ENCODE results near the gene FAHD1. TPM values are rescaled to one million over a fixed set of nuclear protein-coding genes. Genes with fewer than 3 reads are reported as not detected.
"Not testable (repeated sequence)": the region's sequence is repeated elsewhere in the genome, so short reads cannot be mapped to it uniquely, and the experiment has no call there.

Gene FAHD1
- total RNA-seq, 2 experiments from 2014 or later = 18.7 to 20.7 TPM

DNA sequence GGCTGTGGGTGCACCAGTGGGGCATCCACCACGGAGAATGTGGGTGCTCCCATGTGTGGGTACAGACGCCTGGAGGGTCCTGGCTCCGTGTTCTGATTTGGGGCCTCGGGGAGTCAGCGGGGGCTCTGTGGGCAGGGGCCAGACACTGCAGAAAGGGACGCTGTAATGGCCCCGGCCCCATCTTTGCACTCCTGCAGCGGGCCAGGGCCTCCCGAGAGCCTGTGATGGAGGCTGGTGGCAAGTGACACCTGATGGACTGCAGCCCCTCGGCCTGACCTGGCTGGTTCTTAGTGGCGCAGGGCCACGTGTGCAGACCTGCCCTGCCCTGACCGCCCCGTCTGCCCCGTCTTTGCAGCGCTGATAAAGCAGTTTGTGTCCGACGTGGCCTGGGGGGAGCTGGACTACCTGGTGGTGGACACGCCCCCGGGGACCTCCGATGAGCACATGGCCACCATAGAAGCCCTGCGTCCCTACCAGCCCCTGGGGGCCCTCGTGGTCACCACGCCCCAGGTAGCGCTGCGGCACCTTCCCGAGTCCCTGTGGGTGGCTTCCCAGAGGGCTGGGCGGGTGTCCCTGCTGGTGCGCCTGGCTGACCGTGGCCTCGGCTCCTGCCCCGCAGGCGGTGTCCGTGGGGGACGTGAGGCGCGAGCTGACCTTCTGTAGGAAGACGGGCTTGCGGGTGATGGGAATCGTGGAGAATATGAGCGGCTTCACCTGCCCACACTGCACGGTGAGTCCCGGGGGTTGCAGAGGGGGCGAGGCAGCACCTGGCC lies 39.5 kb upstream of the FAHD1 start:
- ChIA-PET POLR2A (no interaction called here), CTCF (no interaction called here)

DNA sequence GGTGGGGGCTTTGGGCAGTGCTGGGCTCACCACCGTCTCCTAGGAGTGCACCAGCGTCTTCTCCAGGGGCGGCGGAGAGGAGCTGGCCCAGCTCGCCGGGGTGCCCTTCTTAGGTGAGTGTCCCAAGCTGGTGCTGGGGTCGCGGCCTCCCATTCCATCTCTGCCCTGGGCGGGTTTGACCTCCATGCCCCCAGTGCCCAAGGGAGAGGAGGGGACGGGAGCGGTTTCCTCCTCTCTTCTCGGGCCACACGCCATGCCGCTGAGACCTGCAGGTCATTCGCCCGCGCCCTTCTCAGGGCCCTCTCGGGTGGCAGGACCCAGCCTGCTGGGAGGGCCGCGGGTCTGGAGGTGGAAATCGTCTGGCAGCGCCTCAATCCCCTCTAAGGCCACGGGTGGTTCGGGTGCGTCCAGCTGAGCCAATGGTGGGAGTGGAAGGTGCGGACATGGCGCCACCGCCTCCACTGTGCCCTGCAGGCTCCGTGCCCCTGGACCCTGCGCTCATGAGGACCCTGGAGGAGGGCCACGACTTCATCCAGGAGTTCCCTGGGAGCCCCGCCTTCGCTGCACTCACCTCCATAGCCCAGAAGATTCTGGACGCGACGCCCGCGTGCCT lies 38.8 kb upstream of the FAHD1 start:
- ChIA-PET POLR2A (no interaction called here), CTCF (no interaction called here)

DNA sequence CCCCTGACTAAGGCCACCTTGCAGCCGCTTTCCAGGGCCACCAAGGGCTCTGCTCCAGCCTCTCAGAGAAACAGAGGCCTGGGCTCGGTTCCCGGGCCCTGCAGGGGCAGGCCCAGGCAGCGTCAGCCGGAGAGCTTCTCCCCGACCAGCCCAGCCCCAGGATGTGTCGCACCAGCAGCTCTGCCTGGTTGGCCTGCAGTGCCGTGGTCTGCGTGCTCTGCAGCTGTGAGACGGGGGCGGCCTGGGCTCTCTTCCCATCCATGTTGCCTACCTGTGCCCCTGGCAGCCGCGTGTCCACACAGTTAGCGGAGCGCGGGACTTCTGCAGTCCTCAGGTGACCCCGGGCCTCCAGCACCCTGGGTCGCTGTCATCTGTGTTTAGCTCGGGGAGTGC lies 38.3 kb upstream of the FAHD1 start:
- POLR2A ChIA-PET = no interaction called here
- CTCF ChIA-PET = no interaction called here

DNA sequence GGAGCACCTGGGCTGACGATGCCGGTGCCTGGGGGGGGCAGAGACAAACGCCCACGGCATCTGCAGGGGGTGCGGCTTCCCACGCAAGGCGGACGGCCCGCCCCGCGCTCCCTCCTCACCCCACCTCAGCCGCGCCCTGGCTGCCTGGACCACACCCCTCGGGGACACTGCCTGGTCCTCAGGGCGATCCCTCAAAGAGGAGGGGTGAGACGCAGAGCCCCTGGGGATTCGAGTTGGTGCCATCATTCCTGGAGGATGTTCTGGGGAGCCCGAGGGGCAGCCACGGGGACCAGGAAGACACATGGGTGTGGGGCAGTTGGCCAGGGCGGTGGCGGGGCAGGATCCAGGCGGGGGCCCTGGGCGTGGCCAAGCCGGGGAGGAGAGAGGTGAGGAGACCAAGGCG lies 37.4 kb upstream of the FAHD1 start:
- CTCF ChIA-PET = no interaction called here
- POLR2A ChIA-PET = no interaction called here

DNA sequence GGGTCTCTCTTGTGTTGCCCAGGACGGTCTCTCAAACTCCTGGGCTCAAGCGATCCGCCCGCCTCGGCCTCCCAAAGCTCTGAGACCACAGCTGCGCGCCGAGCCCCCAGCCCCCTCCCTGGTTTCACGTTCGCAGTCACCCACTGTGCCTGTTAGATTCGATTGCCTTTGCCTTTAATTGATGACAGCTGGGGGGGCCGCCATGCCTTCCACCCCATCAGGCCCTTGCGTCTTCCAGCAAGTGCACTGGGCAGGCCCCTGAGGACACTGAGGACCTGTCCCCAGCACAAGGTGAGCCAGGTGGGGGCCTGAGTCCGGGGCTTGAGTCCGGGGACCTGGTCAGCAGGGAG lies 36.8 kb upstream of the FAHD1 start:
- ChIA-PET CTCF (no interaction called here), POLR2A (no interaction called here)

DNA sequence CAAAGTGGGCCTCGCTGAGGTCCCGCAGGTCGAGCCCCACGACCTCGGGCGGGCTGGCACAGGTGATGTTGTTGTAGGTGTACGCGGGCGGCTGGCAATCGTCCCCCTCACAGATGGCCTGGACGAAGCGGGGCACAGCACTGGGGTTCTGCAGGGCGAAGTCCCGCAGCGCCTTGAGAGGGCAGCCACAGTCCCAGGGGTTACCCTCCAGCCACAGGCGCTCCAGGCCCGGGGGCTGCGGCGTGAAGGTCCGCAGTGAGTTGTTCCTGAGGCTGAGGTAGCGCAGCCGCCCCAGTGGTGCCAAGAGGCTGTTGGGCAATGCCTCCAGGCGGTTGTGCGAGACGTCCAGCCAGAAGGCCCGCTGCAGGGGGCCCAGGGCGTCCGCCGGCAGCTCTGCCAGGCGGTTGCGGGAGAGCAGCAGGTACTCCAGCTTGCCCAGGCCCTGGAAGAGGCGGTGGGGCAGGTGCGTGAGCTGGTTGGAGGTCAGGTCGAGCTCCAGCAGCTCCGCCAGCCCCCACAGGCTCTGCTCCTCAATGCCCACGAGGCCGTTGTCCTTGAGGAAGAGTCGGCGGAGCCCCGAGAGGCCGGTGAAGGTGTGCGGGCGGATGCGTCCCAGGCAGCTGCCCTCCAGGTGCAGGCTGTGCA lies 36.3 kb upstream of the FAHD1 start:
- ChIA-PET POLR2A (interaction anchor here (0.6 kb wide), 1 partner anchor 148 kb away, joined by 6 read pairs; no protein-coding TSS in a partner anchor), CTCF (no interaction called here)

DNA sequence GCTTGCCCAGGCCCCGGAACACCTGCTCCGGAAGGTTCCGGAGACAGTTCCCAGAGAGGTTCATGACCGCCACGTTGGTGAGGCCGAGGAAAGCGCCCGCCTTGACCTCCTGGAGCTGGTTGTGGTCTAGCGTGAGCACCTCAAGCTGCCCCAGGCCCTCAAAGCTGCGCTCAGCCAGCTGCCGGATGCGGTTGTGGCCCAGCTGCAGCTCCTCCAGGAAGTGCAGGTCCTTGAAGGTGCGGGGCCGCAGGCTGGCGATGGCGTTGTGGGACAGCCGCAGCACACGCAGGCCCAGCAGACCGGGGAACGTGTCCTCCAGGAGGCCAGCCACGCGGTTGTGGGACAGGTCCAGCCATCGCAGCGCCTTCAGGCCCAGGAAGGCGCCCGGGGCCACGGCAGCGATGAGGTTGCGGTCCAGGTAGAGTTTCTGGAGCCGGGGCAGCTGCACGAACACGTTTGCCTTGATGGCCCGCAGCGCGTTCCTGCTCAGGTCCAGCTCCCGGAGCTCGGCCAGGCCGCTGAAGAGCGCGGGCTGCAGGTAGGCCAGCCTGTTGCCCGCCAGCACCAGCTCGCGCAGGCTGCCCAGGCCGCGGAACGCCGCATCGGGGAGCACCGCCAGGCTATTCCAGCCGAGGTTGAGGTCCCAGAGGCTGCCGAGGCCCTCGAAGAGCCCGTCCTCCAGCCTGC lies 35.6 kb upstream of the FAHD1 start:
- ChIA-PET POLR2A (interaction anchor here (0.6 to 0.7 kb wide), 2 partner anchors 9 to 148 kb away, joined by 5 to 6 read pairs; partner anchors contain the start of genes NUBP2 and SPSB3), CTCF (no interaction called here)

DNA sequence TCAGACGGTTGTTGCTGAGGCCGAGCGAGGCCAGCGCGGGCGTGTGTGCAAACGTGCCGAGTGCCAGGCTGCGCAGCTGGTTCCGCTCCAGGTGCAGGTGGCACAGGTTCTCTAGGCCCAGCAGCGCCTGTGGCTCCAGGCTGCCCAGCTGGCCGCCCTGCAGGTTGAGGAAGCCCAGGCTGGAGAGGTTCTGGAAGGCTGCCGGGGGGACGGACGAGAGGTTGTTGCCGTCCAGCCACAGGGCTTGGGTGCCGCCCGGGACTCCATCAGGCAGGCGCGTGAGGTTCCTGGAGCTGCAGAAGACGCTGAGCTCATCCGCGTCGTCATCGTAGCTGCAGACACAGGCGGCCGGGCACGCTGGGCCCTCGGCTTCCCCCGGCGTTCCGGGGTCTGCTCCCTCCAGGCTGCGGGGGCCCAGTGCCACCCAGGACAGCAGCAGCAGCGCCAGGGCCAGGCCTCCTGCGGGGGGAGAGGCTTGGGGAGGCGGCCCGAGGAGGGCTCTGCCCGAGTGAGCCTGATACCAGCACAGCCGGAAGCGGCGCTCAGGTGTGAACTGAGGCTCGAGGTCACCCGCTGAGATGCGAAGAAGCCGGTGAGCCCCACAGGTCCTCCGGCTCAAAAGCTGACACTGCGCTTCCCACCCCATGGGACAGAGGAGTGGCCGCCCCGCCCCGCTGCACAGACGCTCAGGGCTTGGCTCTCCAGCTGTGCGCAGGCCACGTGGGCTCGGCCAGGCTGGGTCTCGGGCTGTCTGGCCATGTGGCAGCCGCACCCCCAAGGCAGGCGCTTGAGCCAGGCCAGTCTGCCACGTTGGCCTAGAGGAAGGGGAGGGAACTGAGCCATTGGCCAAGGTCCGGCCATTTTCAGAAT lies 34.8 kb upstream of the FAHD1 start:
- POLR2A ChIA-PET = interaction anchor here (0.7 kb wide), 1 partner anchor 9 kb away, joined by 5 read pairs; the partner anchor contains the start of genes NUBP2 and SPSB3

DNA sequence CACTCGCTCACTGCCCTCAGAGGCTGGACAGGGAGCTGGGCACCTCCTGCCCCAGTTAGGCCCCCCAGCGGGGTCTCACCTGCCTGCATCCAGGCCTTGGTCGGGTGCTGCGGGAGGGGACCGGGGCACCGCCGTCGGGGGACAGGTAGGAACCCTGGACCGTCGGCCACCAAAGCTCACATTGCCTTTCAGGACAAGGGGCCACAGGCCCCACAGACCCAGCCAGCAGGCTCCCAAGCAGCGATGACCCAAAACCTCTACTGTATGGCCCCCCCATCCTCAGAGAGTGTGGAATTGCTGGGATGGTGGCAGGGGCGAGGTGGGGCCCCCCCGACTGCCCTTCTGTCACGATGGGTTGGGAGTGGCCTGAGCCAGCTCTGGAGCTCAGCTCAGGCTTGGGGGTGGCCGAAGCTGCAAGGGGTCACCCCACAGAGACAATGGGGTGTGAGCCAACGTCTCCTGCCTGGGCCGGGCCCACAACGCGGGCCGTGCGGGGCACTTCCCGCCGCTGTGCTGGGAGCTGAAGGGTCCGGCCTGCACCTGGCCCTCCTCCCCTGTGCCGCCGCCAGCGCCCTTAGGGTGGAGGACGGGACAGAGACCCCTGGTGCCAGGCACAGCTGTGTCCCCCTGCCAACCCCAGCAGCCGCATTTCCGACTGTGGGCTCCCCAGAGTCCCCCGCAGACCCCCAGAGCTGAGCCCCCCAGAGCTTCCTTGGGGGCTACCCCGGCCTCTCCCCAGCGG lies 34.0 kb upstream of the FAHD1 start:
- ChIA-PET POLR2A (no interaction called here), CTCF (interaction anchor here (0.9 to 1.3 kb wide), 2 partner anchors 9 to 10 kb away, joined by 3 read pairs; partner anchors contain the start of genes NUBP2 and SPSB3)

More for the DNA sequence above, 34.8 kb upstream of the FAHD1 start:
- CTCF ChIA-PET = interaction anchor here (0.9 kb wide), 1 partner anchor 10 kb away, joined by 3 read pairs; no protein-coding TSS in a partner anchor

DNA sequence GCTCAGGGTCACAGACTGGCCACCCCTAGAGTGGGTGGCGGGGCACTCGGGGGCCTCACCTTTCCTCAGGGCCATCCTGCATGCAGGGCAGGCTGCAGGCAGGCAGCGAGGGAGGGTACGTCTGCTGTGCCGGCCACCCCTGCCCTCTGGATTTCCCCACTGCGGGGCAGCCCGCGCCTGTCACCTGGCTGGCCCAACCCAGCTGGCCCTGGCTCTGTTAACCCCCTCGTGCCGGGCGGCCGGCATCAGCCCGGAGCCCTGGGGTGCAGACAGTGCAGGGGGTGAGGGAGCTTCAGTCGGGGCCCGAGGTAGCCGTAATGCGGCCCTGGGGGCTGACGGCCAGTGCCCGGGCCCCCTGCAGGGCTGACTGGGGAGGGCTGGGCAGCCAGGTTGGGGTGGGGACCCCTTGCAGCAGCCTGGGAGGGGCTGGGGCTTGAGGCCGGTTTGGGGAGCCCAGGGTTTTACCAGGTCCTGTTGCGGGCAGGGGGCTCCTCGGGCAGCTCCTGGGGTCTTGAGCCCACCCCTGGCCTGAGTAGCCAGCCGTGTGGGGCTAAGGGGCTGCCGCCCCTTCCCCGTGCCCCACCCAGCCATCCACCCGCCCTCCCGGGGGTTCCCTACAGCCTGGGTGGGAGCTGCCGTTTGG lies 33.3 kb upstream of the FAHD1 start, which contains the start of gene IGFALS:
Gene IGFALS (minus strand): TSS at position 128 of the 643 bp plus-strand sequence. CDS start 53 bp downstream, at position 75.
- ChIA-PET POLR2A (no interaction called here), CTCF (interaction anchor here (1.3 kb wide), 1 partner anchor 11 kb away, joined by 3 read pairs; the partner anchor contains the start of genes NUBP2 and SPSB3)

DNA sequence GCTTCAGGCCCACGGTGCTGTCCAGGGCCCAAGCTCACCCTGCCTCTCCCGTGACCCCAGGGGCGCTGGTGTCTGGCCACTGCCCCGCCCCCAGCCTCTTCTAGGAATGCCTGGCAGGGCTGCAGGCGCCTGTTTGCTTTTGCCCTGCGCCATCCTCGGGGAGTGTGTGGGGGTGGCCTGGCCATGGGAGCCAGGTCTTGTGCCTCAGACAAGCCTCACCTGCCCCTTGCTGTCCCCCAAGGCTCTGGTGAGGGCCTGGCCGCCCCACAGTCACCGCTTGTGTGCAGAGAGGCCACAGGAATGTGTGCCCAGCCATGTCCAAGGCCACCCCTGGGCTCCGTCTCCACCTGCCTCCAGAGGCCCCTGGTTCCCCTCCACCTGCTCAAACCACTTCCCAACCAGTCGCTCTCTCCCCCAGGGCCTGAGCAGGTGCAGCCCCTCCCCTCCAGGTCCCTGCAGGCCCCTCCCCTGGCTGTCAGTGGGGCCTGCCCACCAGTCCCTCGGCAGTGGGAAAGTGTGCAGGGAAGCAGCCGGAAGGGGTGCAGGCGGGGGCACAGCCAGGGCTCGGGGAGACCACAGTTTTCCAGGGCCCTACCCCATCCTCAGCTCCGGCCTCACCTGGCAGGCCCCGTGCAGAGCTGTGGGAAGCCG lies 32.7 kb upstream of the FAHD1 start:
- POLR2A ChIA-PET = no interaction called here
- CTCF ChIA-PET = interaction anchor here (1.3 kb wide), 1 partner anchor 12 kb away, joined by 3 read pairs; the partner anchor contains the start of genes NUBP2 and SPSB3

DNA sequence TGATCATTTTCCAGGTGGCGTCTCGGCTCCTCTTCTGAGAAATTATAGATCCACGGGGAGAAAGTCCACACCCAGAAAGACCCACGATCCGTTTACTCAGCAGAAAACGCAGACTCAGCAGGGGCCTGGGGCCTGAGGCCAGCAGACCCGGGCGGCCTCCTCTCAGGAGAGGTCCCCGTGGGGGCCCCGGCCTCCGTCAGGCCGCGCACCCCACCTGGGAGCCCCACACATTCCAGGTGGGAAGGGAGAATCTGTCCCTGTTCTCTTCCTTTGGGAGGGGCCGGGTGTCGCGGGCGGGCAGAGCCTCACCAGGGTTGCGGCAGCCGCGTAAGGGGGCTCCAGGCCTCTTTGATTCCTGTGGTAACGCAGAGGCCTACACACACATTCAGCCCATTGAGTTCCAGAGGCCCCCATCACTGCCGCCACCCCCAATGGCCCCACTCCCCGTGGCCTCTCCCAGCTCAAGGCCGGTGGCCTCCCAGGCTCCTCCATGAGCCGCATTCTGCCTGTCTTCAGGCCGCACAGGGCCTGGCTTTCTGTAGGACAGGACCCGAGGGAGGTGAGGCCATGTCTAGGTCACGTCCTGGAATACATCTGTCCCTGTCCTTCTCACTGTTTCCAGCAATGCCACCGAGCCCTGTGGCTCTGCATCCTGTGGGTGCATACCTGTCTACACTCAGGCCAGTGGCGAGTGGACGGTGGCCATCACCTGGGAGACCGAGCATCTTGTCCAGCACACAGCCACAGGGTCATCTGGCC lies 31.9 kb upstream of the FAHD1 start:
- POLR2A ChIA-PET = no interaction called here
- CTCF ChIA-PET = no interaction called here

DNA sequence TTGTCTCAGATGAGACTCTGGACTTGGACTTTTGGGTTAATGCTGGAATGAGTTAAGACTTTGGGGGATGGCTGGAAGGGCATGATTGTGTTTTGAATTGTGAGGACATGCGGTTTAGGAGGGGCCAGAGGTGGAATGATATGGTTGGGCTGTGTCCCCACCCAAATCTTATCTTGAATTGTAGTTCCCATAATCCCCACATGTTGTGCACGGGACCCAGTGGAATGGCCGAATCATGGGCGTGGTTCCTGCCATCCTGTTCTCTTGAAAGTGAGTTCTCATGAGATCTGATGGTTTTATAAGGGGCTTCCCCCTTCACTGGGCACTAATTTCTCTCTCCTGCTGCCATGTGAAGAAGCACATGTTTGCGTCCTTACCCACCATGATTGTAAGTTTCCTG lies 27.7 kb upstream of the FAHD1 start:
- CTCF ChIA-PET, POLR2A ChIA-PET: not testable (repeated sequence)

DNA sequence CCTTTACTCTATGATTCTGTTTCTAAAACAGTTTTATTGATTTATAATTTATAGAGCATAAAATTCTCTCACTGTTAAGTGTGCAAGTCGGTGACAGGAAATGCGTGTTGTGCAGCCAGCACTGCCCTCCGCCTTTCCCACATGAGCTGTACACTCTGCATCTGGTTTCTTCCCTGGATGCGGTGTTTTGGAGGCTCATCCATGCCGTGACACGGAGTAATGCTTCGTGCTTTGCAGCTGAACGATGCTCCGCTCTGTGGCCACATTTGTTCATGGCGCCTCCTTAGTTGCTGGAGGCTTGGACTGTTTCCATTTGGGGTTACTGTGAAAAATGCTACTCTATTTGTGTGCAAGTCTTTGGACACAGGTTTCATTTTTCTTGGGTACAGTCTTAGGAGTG lies 26.3 kb upstream of the FAHD1 start:
- ChIA-PET CTCF (no interaction called here), POLR2A (no interaction called here)

DNA sequence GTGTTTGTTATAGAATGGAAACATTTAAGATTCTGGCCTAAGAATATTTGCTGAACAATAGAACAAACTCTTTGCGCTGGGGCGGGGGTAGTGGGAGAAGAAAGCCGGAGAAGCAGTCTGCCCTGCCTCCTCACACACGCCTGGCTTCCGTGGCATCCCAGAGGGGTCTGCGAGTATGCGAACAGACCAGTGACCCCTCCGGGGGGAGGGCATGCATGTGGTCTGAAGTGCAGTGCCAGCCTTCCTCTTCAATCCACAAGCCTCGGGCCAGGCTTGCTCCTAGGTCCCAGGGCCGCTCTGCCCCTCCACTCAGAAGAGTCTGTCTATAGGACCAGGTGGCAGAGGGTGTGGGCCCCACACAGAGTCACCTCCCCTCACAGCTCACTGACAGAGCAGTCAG lies 19.4 kb upstream of the FAHD1 start:
- ChIA-PET CTCF (no interaction called here), POLR2A (no interaction called here)

DNA sequence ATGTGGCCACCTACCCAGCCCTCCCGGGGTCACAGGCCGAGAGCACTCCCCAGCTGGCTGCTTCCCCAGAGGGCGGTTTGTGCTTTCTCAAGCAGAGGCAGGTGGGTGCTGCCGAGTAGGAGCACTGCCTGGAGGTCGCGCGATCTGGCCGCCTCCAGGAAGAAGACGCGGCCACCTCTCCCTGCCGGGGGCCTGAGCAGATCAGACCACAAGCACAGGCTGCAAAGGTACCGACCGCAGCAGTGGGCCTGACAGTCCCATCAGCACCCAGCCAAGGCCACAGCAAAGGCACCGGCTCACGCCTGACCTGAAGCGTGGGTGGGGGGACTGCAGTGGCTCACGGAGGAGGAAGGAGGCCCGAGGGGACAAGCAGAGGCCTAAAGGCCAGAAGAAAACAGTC lies 18.3 kb upstream of the FAHD1 start:
- ChIA-PET CTCF (no interaction called here), POLR2A (no interaction called here)

DNA sequence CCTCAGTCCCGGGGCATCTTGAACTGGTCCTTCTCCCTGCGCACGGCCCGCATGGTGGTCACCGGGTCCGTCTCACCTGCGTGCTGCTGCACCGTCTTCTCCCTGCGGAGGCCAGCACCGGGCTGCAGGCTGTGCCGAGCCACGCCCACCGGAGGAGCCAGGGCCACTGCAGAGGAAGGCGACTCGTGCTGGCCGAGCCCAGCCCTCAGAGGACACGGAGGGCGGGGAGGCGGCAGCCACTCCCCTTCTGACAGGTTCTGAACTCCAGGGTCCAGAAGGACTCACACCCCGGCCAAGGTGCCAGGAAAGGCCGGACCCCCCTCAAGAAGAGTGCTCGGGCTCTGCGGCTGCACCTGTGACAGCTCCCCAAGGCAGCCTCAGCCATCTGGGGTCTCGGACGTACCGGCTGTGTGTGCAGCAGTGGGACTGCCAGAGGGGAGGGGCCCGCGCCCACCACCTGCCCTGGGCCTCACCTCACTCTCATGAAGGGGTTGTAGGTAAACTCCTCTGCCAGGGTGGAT lies 17.7 kb upstream of the FAHD1 start:
- ChIA-PET POLR2A (no interaction called here), CTCF (no interaction called here)

Measured in activated CD8-positive, alpha-beta memory T cell treated with anti-CD3 and anti-CD28 coated beads for 36 hours (primary cell).